Activated effector memory CD4-positive, alpha-beta T cell treated with Interleukin-2 at 50 U/mL for 16 hours (primary cell): Measurements from ENCODE around the gene DMWD.
A peak's percentile ranks its signal among the peaks of the same experiment; 100 is the strongest.

ENCODE experiments used
- DNase-seq: peaks from one replicate; pipeline ENCODE4 v3.0.0-alpha.2; 2020

DMWD gene, protein sequence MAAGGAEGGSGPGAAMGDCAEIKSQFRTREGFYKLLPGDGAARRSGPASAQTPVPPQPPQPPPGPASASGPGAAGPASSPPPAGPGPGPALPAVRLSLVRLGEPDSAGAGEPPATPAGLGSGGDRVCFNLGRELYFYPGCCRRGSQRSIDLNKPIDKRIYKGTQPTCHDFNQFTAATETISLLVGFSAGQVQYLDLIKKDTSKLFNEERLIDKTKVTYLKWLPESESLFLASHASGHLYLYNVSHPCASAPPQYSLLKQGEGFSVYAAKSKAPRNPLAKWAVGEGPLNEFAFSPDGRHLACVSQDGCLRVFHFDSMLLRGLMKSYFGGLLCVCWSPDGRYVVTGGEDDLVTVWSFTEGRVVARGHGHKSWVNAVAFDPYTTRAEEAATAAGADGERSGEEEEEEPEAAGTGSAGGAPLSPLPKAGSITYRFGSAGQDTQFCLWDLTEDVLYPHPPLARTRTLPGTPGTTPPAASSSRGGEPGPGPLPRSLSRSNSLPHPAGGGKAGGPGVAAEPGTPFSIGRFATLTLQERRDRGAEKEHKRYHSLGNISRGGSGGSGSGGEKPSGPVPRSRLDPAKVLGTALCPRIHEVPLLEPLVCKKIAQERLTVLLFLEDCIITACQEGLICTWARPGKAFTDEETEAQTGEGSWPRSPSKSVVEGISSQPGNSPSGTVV

DNA sequence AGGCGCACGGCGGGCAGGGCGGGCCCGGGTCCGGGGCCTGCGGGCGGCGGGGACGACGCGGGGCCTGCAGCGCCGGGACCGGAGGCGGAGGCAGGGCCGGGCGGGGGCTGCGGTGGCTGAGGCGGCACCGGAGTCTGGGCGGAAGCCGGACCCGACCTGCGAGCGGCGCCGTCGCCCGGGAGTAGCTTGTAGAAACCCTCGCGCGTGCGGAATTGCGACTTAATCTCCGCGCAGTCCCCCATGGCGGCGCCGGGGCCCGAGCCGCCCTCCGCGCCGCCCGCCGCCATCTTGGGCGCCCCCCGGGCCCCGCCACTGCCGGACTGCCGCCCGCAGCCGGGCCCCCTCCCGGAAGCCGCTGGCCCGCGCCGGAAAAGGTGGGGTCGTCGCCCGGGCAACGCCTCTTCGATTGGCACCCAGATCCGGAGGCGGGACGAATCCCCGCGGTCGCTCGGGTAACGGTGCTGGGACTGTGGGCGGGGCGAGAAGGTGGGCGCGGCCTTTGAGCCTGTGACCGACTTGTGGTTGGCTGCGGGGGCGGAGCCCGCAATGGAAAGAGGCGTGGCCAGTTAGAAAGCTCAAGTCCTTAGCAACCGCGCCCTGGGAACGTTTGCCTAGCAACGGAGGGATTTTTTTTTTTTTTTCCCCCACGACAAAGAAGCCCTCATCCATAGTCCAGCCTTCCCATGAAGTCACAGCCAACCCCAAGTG, at the start of gene DMWD:
Gene DMWD (minus strand): TSS at position 376 of the 708 bp plus-strand sequence. CDS start 89 bp downstream, at position 287.
- peak; percentile 98 for DNase-seq

DNA sequence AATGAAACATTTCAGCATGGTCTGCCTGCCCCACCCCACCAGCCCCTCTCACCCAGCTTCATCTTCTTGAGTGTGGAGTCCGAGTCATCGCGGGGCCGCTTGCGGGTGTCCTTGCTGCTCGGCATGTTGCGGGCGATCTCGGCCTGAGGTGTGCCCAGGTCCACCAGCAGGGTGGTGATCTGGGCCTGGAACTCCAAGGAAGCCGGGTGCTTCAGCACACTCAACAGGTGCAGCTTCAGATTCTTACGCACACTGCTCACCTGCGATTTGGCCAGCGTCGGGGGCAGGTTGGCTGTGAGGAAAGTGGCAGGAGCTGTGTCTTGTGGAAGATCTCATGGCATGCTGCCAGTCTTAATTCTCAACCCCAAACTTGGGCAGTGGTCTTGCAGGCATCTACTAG, 49.6 kb upstream of the DMWD start:
- no peak for DNase-seq

GRCh38 chr19:45834970-45835369, 42.3 kb upstream of the DMWD start:
- DNase-seq = no peak

- DNase-seq = no peak
These were observed 36.3 kb upstream of the DMWD start for GRCh38 chr19:45828945-45829344.

DNA sequence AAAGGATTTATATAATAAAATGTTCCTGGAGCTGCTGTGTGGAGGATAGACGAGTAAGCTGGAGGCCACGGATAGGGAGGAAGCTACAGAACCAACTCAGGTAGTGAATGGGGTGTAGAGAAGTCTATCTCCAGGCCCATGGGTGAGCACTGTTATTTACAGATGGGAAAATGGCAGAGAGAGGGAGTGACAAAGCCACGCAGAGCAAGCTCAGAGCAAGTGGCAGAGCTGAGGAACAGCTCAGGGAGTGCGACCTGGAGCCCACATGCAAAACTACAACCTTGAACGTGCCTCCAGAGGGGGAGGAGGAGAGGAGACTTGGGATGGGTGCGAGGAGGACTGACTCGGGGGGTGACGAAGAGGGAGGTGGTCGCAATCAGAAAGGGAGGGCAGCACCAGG, 35.9 kb upstream of the DMWD start:
- DNase-seq = no peak

GRCh38 chr19:45827459-45828093, 34.9 kb upstream of the DMWD start:
- DNase-seq = no peak

DNA sequence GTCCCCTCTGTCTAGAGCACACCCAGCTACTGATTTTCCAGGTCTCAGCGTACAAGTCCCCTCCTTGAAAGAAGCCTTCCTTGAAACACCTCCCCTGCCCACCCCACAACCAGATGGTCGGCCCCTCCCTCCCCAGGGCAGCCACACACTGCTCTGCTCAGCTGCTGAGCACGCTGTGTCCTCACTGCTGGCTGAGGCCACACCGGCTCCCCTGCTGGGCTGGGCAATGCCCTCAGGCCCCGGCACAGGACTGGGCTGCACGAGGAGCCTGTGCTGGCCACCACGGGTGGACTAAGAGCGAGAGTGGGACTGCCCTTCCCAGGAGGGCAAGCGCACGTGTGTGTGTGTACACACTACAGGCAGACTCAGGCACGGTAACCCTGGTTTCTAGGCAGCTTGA, 34.3 kb upstream of the DMWD start:
- no peak for DNase-seq

DNA sequence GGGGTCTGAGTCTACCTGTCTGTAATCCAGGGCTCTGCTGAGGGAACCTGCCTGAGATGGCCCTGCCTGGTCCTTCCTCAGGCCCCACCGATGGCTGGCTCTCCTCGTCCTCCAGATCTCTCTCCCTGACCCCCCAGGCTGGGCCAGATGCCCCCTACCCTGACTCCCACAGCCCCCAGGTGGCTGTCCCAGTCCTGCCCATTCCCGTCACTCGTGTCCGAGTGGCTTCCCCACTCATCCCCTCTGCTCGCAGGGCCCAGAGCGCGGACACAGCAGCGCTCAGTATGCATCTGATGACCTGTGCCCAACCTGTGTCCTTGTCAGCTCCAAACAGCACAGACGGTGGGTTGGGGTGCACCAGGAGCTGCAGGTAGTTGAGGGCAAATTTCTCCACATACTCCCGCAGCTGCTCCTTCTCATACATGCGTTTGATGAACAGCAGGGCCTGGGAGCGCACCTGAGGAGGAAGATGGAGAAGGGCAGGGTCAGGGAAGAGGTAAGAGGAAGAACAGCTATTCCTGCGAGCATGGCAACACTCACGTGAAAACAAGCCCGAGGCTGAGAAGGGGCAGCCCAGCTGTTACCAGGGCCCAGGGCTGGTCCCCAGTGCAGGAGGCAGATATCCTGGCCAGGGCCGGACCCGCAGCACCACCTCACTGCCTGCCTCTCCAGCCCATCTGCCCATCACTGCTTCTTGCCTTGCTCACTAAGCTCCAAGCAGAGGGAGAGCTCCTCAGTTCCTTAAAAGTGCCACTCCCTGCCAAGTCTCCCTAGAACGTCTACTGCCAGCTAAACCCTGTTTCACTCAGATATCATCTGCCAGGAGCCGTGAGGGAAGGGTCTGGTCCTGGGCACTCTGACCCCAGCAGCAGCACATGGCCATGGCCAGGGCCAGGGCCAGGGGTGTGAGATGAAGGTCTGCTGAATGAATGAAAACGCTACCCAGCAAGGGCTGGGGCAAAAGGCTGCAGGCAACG, 33.6 kb upstream of the DMWD start:
- DNase-seq = no peak

GRCh38 chr19:45825263-45825605, 32.6 kb upstream of the DMWD start:
- DNase-seq = no peak

GRCh38 chr19:45824531-45825262, 32.1 kb upstream of the DMWD start:
- no peak for DNase-seq

DNA sequence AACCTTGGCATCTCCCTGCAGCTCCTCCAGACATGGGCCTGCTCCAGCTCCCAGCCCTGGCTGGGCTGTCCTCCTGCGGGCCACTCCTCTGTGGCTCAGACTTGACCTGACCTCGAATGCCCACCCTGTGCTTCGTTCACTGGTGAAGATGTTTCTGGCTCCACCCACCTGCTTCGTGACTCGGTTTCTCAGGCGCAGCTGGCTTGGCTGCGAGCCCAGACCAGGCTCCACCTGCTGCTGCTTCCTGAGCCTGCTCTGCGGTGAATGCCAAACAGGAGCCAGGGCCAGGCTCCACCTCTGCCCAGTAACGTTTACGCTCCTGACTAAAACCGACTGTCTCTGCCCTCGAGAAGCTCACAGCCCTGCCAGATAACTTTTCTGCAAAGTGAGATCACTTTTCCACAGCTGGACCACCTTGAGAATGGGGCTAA, 31.4 kb upstream of the DMWD start:
- DNase-seq = no peak

GRCh38 chr19:45823182-45823581, 30.5 kb upstream of the DMWD start:
- no peak for DNase-seq

GRCh38 chr19:45822716-45823115, 30.1 kb upstream of the DMWD start:
- DNase-seq = no peak

DNA sequence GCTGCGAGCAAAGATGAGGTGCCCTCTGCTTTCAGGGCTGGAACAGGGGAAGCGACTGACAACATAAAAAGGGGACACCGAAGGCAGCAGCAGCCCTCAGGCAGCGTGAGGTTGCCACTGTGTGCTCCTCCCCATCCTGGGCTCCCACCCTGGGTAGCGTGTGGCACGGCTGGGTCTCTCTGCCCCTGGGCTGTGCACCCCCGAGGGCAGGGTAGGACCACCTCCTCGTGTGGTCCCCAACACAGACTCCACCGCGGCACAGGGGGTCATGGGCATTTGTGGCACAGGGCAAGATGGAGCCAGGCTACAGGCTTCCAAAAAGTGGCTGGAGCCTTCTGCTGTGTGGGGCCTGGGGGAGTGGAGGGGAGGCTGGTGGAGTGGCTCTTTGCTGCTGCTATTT, 28.9 kb upstream of the DMWD start:
- no peak for DNase-seq

- DNase-seq = no peak
These were observed 28.5 kb upstream of the DMWD start for GRCh38 chr19:45821103-45821521.

DNA sequence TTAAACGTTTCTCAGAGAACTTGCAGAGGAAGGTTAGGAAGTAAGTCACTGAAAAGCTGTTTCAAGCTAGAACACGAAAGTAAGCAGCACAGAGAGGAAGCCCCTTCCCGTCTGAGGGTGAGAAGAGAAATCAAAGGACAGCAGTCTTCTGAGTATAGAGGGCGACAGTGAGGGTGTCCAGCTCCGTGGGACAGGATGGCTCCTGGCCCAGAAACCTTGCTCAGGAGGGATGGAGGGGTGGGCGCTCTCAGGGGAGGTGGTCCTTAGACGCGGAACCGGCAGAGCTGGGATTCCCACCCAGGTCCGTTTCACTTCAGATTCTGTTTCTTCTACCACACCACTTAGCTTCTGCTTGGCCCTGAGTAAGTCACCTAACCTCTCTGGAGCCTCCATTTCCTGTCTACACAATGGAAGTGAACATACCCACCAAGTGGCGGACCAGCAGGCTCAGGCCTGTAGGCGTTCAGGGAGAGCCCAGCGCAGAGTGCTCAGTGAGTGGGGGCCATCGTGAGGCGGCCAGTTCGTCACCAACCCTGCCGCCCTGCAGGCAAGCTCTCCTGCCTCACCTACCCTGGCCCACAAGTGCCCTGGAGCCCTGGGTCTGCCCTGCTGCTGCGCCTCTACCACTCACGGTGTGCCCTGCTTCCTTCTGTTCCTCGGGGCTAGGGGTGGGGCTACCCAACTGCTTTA, 27.9 kb upstream of the DMWD start:
- no peak for DNase-seq

DNA sequence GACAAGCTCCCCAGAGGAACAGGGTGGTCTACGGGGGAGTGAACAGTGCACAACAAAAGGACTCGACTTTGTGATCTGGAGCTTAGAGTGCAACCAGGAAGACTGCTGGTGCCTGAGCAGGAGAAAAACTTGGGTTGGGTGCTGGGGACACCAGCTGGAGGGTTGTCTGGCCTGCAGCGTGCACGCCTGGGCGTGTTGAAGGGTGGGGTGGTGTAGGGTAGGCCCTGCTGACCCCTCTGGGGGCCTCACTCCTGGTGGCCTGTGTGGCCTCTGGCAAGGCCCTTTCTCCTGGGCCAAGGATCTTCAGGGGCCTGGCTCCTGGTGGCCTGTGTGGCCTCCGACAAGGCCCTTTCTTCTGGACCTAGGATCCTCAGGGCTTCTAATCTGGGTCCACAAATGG, 27.1 kb upstream of the DMWD start:
- DNase-seq = no peak

DNA sequence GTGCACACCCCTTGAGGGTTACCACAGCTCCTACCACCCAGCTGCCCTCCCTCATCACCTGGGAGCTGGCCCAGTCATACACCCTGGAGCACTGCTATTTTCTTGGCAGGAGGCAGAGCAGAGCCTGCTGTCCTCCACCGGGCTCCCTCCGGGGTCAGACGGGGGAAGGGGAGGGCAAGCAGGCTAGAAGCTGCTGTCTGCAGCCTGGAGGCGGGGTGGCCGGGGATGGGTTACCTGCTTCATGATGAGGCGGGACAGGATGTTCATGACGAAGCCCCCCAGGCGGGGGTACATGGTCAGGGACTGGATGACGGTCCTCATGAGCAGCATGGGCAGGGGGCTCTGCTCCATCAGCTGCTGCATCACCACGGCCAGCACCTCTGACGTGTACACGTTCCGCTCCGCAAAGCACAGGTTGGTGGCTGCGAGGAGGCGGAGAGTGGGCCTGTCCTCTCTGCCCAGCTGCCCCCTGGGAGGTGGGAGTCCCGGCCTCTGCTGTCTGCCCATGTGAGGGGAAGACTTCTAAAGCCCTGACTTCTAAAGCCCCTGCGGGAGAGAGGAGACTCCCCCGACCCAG, 25.2 kb upstream of the DMWD start:
- no peak for DNase-seq

GRCh38 chr19:45817010-45817724, 24.5 kb upstream of the DMWD start:
- DNase-seq = peak; percentile 89
